Stomach (tissue), 9 donors: ENCODE results near the gene STAG3. TPM values are rescaled to one million over a fixed set of nuclear protein-coding genes. Genes with fewer than 3 reads are reported as not detected.
"Not testable (repeated sequence)": the region's sequence is repeated elsewhere in the genome, so short reads cannot be mapped to it uniquely, and the experiment has no call there.

Source experiments
- DNase-seq, 2 donors: peaks; one replicate each; pipeline versions ENCODE4 v3.0.0 to v3.0.0-alpha.2; 2013 to 2019
- H3K27ac ChIP-seq, 5 donors: fragments of 200-600 bp in 4 of 5; sonication (generic) in 4 of 5; one replicate each; pipeline ENCODE4 v1.5.1; 2013 to 2019; ENCODE audit warnings: mild to moderate bottlenecking in 1 of 5, moderate library complexity in 1 of 5
- H3K27me3 ChIP-seq, 3 donors: fragments of 200-600 bp; sonication (generic); one replicate each; pipeline ENCODE4 v1.5.1; 2017 to 2019; ENCODE audit warnings: mixed run types in 1 of 3
- H3K36me3 ChIP-seq, 4 donors: fragments of 200-600 bp; sonication (generic); 1 replicate in 3 of 4; 2 replicates in 1 of 4; pipeline ENCODE4 v1.5.1; 2016 to 2019
- H3K4me1 ChIP-seq, 4 donors: fragments of 200-600 bp; sonication (generic); one replicate each; pipeline ENCODE4 v1.5.1; 2016 to 2019
- H3K4me3 ChIP-seq, 4 donors: fragments of 200-600 bp; sonication (generic) in 3 of 4; one replicate each; pipeline ENCODE4 v1.5.1; 2016 to 2019; ENCODE audit warnings: mild to moderate bottlenecking in 1 of 4
- H3K9me3 ChIP-seq, 4 donors: fragments of 200-600 bp; sonication (generic); one replicate each; pipeline ENCODE4 v1.5.1; 2016 to 2019
- EP300 ChIP-seq: sonication (generic); formaldehyde crosslinking; IDR thresholded peaks from one replicate; pipeline ENCODE4 v1.6.1; 2017; ENCODE audit warnings: antibody characterized with exemption
- POLR2A ChIP-seq, 4 donors: fragments of 450-650 bp; IDR thresholded peaks; one replicate each; pipeline ENCODE4 v1.6.1; 2016; ENCODE audit warnings: antibody characterized with exemption in 4 of 4, control low read depth in 2 of 4, mild to moderate bottlenecking in 1 of 4, moderate library complexity in 1 of 4
- POLR2AphosphoS5 ChIP-seq, 3 donors: sonication (generic); formaldehyde crosslinking; IDR thresholded peaks; one replicate each; pipeline ENCODE4 v1.6.1; 2016; ENCODE audit warnings: antibody characterized with exemption in 3 of 3
- WGBS, 5 donors: extraction: QIAGEN DNeasy Blood & Tissue Kit in 3 of 5; methylation state at CpG; one replicate each; pipeline versions ENCODE4 v1.1.5 to v1.1.7; 2013 to 2018; 5-methylcytosine and 5-hydroxymethylcytosine counted together
- intact Hi-C: fragments of 100-400 bp; cut with DNase I; formaldehyde crosslinking; loops from one replicate; pipeline ENCODE4 v1.15.1; 2023; ENCODE audit warnings: low total_unique reads
- polyA plus RNA-seq, 3 donors: library from polyadenylated mRNA; stranded (reverse); fragments of 200-250 nt; gene quantifications; one replicate each; pipeline ENCODE4 v1.2.3, GENCODE V29; 2013
- total RNA-seq, 5 donors: library from RNA; depleted of rRNA; stranded (reverse); fragments of >200 nt; gene quantifications; one replicate each; pipeline versions ENCODE4 v1.1.0 to v1.2.3, GENCODE V29; 2014 to 2016
- TF ChIP-seq, protein P1 (sequence below), 7 experiments: fragments of 450-650 bp in 4 of 7; fragments of 200-600 bp in 3 of 7; sonication (generic) in 3 of 7; IDR thresholded peaks; one replicate each; pipeline ENCODE4 v1.5.1; 2016 to 2019; ENCODE audit warnings: antibody characterized with exemption in 7 of 7, control low read depth in 2 of 7, mild to moderate bottlenecking in 1 of 7
- donor health status: healthy with polysubstance abuse.
- donor health status: Bipolar disorder and iron deficiency.
- donor health status: healthy.

STAG3 gene
- total and polyA plus RNA-seq, 8 donors = 0.50 to 8.8 (median 1.2) TPM; not detected in 4

GRCh38 chr7:100221231-100221718, 43.6 kb downstream of the STAG3 start:
- 58 to 84% (median 81%) methylated on average over 3 to 5 of the region's 5 CpGs for whole genome bisulfite sequencing, 5 donors
- Histone ChIP-seq H3K9me3 (no peaks in the 10 kb centered on the region), H3K27ac (peak overlapping the region; percentile 56 to 80 (median 72)), H3K4me3 (peak overlapping the region in 2 of 4 donors; percentile 20 to 32), H3K27me3 (no peaks in the 10 kb centered on the region), H3K4me1 (peaks cover 0 to 8% (median 4%) of the 10 kb centered on the region in 4 donors), H3K36me3 (peaks cover 0 to 46% (median 33%) of the 10 kb centered on the region in 4 donors)
- TF ChIP-seq POLR2AphosphoS5 (IDR thresholded peaks at IDR 0.05) (no peak), EP300 (no peak), POLR2A (IDR thresholded peaks at IDR 0.05) (no peak)
- TF ChIP-seq, protein P1, sequence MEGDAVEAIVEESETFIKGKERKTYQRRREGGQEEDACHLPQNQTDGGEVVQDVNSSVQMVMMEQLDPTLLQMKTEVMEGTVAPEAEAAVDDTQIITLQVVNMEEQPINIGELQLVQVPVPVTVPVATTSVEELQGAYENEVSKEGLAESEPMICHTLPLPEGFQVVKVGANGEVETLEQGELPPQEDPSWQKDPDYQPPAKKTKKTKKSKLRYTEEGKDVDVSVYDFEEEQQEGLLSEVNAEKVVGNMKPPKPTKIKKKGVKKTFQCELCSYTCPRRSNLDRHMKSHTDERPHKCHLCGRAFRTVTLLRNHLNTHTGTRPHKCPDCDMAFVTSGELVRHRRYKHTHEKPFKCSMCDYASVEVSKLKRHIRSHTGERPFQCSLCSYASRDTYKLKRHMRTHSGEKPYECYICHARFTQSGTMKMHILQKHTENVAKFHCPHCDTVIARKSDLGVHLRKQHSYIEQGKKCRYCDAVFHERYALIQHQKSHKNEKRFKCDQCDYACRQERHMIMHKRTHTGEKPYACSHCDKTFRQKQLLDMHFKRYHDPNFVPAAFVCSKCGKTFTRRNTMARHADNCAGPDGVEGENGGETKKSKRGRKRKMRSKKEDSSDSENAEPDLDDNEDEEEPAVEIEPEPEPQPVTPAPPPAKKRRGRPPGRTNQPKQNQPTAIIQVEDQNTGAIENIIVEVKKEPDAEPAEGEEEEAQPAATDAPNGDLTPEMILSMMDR (IDR thresholded peaks at IDR 0.05) = no peak
- peak; percentile 34 to 82 for DNase-seq
- intact Hi-C loops = no loop called here

DNA sequence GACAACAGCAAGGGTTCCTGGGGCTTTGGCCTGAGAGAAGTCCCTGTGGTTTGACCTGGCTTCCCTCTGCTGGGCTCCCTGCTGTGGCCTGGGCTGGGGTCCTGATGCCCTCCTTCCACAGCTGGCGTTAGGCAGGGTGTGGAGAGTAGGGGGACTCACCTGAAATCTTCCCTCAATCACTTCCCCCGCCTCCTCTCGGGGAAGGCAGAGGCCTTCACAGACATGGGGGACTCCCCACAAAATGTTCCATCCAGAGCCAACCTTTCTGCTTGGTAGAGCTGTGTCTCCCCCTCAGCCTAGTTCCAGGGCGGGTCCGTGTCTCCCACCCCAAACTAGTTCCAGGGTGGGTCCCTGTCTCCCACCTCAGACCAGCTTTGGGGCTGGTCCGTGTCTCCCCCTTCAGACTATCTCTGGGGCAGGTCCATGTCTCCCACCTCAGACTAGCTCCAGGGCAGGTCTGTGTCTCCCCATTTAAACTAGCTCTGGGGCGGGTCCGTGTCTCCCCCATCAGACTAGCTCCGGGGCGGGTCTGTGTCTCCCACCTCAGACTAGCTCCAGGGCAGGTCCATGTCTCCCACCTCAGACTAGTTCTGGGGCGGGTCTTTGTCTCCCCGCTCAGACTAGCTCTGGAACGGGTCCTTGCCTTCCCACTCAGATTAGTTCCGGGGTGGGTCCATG, 44.2 kb downstream of the STAG3 start:
- Histone ChIP-seq H3K9me3 (no peaks in the 10 kb centered on the region), H3K4me3 (no peak overlapping the region), H3K36me3 (peaks cover 0 to 46% (median 34%) of the 10 kb centered on the region in 4 donors), H3K27me3 (no peaks in the 10 kb centered on the region), H3K4me1 (peaks cover 0 to 8% (median 5%) of the 10 kb centered on the region in 4 donors), H3K27ac (peak overlapping the region; percentile 8 to 80 (median 57))
- no peak for TF ChIP-seq POLR2A (IDR thresholded peaks at IDR 0.05)
- no peak for DNase-seq
- WGBS, 5 donors = 80 to 87% (median 84%) methylated on average over 14 of the region's 14 CpGs
- intact Hi-C loops = no loop called here

DNA sequence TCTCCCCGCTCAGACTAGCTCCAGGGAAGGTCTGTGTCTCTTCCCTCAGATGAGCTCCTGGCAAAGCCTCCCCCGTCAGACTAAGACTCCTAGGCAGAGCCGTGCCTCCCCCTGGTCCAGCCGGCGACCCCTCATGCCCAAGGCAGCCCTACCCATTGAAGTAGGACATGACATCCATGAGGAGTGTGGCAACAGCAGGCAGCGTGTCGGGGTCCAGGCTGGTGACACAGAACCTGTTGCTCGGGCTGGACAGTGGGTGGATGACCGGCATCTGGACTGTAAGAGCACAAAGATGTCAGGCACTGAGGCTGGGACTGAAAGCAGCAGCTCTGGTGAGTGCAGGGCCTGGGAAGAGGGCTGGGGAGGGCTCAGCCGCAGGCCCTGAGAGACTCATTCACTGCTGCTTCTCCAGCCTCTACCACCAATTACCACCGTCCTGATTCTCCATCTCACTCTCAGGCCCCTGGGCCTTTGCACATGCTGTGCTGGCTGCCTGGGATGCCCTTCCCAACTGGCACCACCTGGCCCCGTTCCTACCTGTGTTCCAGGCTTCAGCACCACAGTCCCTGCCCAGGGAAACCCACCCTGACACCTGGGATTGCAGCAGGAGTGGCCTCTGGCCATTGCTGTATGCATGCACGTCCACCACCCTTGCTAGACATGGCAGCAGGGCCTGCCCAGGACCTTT, 44.9 kb downstream of the STAG3 start:
- no peak overlapping the region for H3K4me3 ChIP-seq
- 89 to 99% (median 95%) methylated on average over 12 to 13 of the region's 13 CpGs for WGBS, 5 donors
- DNase-seq = no peak
- TF ChIP-seq POLR2A (IDR thresholded peaks at IDR 0.05) = no peak
- TF ChIP-seq EP300 = no peak
- no peak for TF ChIP-seq POLR2AphosphoS5 (IDR thresholded peaks at IDR 0.05)
- TF ChIP-seq, protein P1 (IDR thresholded peaks at IDR 0.05) = no peak
- peak overlapping the region in 1 of 5 donors; percentile 50 for H3K27ac ChIP-seq
- intact Hi-C loops = no loop called here
- H3K4me1 ChIP-seq = peaks cover 0 to 7% (median under 1%) of the 10 kb centered on the region in 4 donors
- H3K9me3 ChIP-seq = no peaks in the 10 kb centered on the region
- H3K27me3 ChIP-seq = no peaks in the 10 kb centered on the region
- H3K36me3 ChIP-seq = peaks cover 0 to 46% (median 34%) of the 10 kb centered on the region in 4 donors

DNA sequence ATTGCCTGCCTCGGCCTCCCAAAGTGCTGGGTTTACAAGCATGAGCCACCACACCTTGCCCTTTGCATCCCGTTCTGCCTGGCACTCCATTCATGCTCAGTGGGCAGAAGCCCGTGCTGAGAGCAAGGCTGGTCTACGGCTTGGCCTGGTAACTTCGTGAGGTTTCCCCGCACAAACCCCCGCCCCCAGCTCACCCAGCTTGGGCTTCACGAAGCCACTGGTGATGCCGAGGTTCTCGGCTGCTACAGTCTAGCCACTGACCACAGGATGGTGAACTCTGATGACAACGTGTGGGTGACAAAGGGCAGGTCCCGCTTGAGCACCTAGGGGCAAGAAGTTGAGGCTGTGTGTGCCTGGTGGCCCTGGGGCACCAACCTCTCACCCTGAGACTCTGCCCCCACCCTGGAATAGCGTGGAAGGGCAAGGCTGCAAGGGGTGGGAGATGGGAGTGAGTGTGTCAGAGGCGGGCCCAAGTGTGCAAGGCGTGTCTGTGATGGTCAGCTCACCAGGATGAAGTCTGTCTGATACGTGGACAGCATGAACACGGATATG, 45.7 kb downstream of the STAG3 start:
- H3K4me1 ChIP-seq, H3K27ac ChIP-seq, DNase-seq, intact Hi-C loops, H3K27me3 ChIP-seq, H3K4me3 ChIP-seq, H3K9me3 ChIP-seq: not testable (repeated sequence)
- H3K36me3 ChIP-seq = peaks cover 0 to 46% (median 37%) of the 10 kb centered on the region in 4 donors
- 87 to 94% (median 92%) methylated on average over 9 to 17 of the region's 17 CpGs for WGBS, 5 donors

DNA sequence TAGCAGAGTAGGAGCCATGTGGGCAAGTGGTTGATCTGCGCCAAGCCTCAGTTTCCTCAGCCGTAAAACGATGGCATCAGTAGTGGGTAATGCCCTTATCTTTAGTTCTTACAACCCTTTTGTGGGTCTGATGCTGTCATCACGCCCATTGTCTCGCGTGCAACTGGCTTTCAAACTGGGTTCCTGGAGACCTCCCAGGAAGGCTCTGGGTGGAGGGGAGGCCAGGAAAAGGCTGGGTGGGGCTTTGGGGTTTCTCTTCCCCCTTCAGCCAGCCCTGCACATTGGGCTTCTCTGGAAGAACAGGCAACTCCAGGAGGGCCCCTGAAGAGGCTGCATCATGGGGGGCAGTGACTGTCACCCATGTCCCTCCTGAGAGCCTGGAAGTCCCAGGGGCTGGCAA, 47.2 kb downstream of the STAG3 start:
- peaks cover 0 to 46% (median 37%) of the 10 kb centered on the region in 4 donors for H3K36me3 ChIP-seq
- intact Hi-C loops, H3K4me1 ChIP-seq, DNase-seq, H3K27ac ChIP-seq, H3K27me3 ChIP-seq, H3K4me3 ChIP-seq, H3K9me3 ChIP-seq: not testable (repeated sequence)
- 81 to 94% (median 87%) methylated on average over 6 of the region's 6 CpGs for WGBS, 5 donors

GRCh38 chr7:100234660-100235317, 57.1 kb downstream of the STAG3 start:
- DNase-seq, H3K27ac ChIP-seq, H3K4me1 ChIP-seq, H3K27me3 ChIP-seq, intact Hi-C loops, H3K4me3 ChIP-seq, H3K9me3 ChIP-seq: not testable (repeated sequence)
- WGBS, 5 donors = 73 to 79% (median 76%) methylated on average over 8 of the region's 8 CpGs
- H3K36me3 ChIP-seq = peaks cover 0 to 18% (median 12%) of the 10 kb centered on the region in 4 donors

GRCh38 chr7:100239975-100240374, 62.3 kb downstream of the STAG3 start:
- H3K27ac ChIP-seq, DNase-seq, H3K36me3 ChIP-seq, intact Hi-C loops, H3K9me3 ChIP-seq, H3K27me3 ChIP-seq, H3K4me1 ChIP-seq, H3K4me3 ChIP-seq: not testable (repeated sequence)
- 87 to 94% (median 92%) methylated on average over 7 of the region's 7 CpGs for WGBS, 5 donors

- intact Hi-C loops, H3K27ac ChIP-seq, H3K4me3 ChIP-seq, H3K36me3 ChIP-seq, DNase-seq, H3K9me3 ChIP-seq, H3K27me3 ChIP-seq: not testable (repeated sequence)
- H3K4me1 ChIP-seq = peaks cover 0 to 13% (median 0%) of the 10 kb centered on the region in 4 donors
- WGBS, 5 donors = 62 to 82% (median 74%) methylated on average over 9 to 12 of the region's 12 CpGs
Measured at GRCh38 chr7:100243385-100243784, 65.7 kb downstream of the STAG3 start.
